K562 (cell line): ENCODE measurements around the gene MCM9. TPM values are rescaled to one million over a fixed set of nuclear protein-coding genes. Genes with fewer than 3 reads are reported as not detected.

Experiments
- C11orf30 ChIP-seq: fragments of 450-650 bp; IDR thresholded peaks from 2 replicates; pipeline ENCODE4 v1.6.1; 2016; ENCODE audit warnings: low read depth, mild to moderate bottlenecking
- CBFA2T3 ChIP-seq: fragments of 450-650 bp; IDR thresholded peaks from 2 replicates; pipeline ENCODE4 v1.6.1; 2017
- ELF2 ChIP-seq: fragments of 250-450 bp; sonication (Bioruptor Pico); IDR thresholded peaks from 2 replicates; pipeline ENCODE4 v1.5.0; 2021; ENCODE audit warnings: mild to moderate bottlenecking
- ELF4 ChIP-seq: fragments of 450-650 bp; formaldehyde crosslinking; IDR thresholded peaks from 2 replicates; pipeline ENCODE4 v1.4.0; 2022; ENCODE audit warnings: missing genetic modification characterization
- FOSL1 ChIP-seq: fragments of 200-800 bp; sonication (Bioruptor generic); conservative IDR thresholded peaks from 2 replicates; pipeline ENCODE4 v1.6.1; 2016; ENCODE audit warnings: missing genetic modification characterization, missing compliant biosample characterization
- ILK ChIP-seq: fragments of 450-650 bp; IDR thresholded peaks from 2 replicates; pipeline ENCODE4 v1.6.1; 2016; ENCODE audit warnings: missing genetic modification characterization, low read depth, mild to moderate bottlenecking, missing compliant biosample characterization, moderate library complexity, borderline replicate concordance
- NFIX ChIP-seq: fragments of 250-450 bp; sonication (Bioruptor Pico); IDR thresholded peaks from 2 replicates; pipeline ENCODE4 v1.4.0; 2020; ENCODE audit warnings: low read depth, mild to moderate bottlenecking, moderate library complexity
- RAD21 ChIP-seq, 2 experiments: fragments of 250-450 bp in 1 of 2; fragments of 450-650 bp in 1 of 2; sonication (Bioruptor Pico) in 1 of 2; formaldehyde crosslinking in 1 of 2; IDR thresholded peaks in 1 of 2; conservative IDR thresholded peaks in 1 of 2; 2 replicates each; pipeline versions ENCODE4 v1.4.0 to v1.8.0; 2020 to 2022; ENCODE audit warnings: mild to moderate bottlenecking in 2 of 2, moderate library complexity in 1 of 2
- RBFOX2 ChIP-seq: fragments of 200-400 bp; formaldehyde crosslinking; IDR thresholded peaks from 2 replicates; pipeline ENCODE4 v1.6.1; 2017; ENCODE audit warnings: low read depth, mild to moderate bottlenecking, low read length, moderate library complexity
- SMC3 ChIP-seq: conservative IDR thresholded peaks from 2 replicates; pipeline ENCODE4 v1.6.1; 2011; ENCODE audit warnings: low read depth, low read length, improper control_type of control experiment; ENCODE audit not compliant: insufficient read depth
- SP2 ChIP-seq: IDR thresholded peaks from 2 replicates; pipeline ENCODE4 v1.6.1; 2011; ENCODE audit warnings: mild to moderate bottlenecking, low read depth, low read length, moderate library complexity; ENCODE audit not compliant: poor library complexity, severe bottlenecking; ENCODE audit errors: extremely low read depth
- TRIM28 ChIP-seq: fragments of 450-650 bp; IDR thresholded peaks from 2 replicates; pipeline ENCODE4 v1.6.1; 2017
- XRCC5 ChIP-seq: fragments of 200-400 bp; formaldehyde crosslinking; IDR thresholded peaks from 2 replicates; pipeline ENCODE4 v1.6.1; 2017; ENCODE audit warnings: low read depth, mild to moderate bottlenecking, low read length
- ZKSCAN8 ChIP-seq: fragments of 200-800 bp; sonication (Bioruptor generic); IDR thresholded peaks from 2 replicates; pipeline ENCODE4 v1.6.1; 2016; ENCODE audit warnings: missing genetic modification characterization, missing compliant biosample characterization
- ZNF174 ChIP-seq: fragments of 250-450 bp; sonication (Bioruptor Pico); IDR thresholded peaks from 2 replicates; pipeline ENCODE4 v1.4.0; 2020; ENCODE audit warnings: mild to moderate bottlenecking
- ZSCAN32 ChIP-seq: fragments of 450-650 bp; formaldehyde crosslinking; IDR thresholded peaks from 2 replicates; pipeline ENCODE4 v1.4.0; 2020; ENCODE audit warnings: mild to moderate bottlenecking, moderate library complexity
- polyA plus RNA-seq, 8 experiments: library from polyadenylated mRNA; depleted of rRNA in 4 of 8; stranded (reverse) in 5 of 8; unstranded in 3 of 8; fragments of >200 nt; fragmentation: Nextera tagmentation in 2 of 8; fragmentation: Illumina TruSeq in 1 of 8; extraction: Ambion mirVana in 2 of 8; extraction: Trizol in 1 of 8; gene quantifications; 2 replicates each; pipeline versions ENCODE4 v1.2.1 to v1.2.3, GENCODE V29; 2011 to 2014; ENCODE audit warnings: inconsistent platforms in 1 of 8, missing spikeins in 1 of 8
- total RNA-seq, 7 experiments: library from RNA; depleted of rRNA in 6 of 7; stranded (reverse); fragments of >200 nt in 6 of 7; fragmentation: Illumina TruSeq in 2 of 7; extraction: Trizol in 2 of 7; gene quantifications; 2 replicates each; pipeline versions ENCODE4 v1.2.1 to v1.2.3, GENCODE V29; 2011 to 2021; ENCODE audit warnings: low replicate concordance in 1 of 7
- TF ChIP-seq, protein P1 (sequence below), 2 experiments: fragments of 250-450 bp in 1 of 2; fragments of 450-650 bp in 1 of 2; sonication (Bioruptor Pico) in 1 of 2; IDR thresholded peaks; 2 replicates each; pipeline versions ENCODE4 v1.6.1 to v1.8.0; 2016 to 2021; ENCODE audit warnings: mild to moderate bottlenecking in 2 of 2, moderate library complexity in 2 of 2, missing compliant biosample characterization in 1 of 2, missing genetic modification characterization in 1 of 2
- TF ChIP-seq, protein P2 (sequence below): sonication (generic); formaldehyde crosslinking; IDR thresholded peaks from 2 replicates; pipeline ENCODE4 v1.8.0; 2022; ENCODE audit warnings: missing genetic modification reagents, mild to moderate bottlenecking, borderline replicate concordance
- TF ChIP-seq, protein P3 (sequence below): sonication (generic); formaldehyde crosslinking; IDR thresholded peaks from 2 replicates; pipeline ENCODE4 v1.8.0; 2023; ENCODE audit warnings: mild to moderate bottlenecking, missing genetic modification reagents

MCM9 gene
- total and polyA plus RNA-seq, 9 of the 15 experiments (the other 6 are each of a cell fraction or from before 2014, with no cell fraction given) = 4.8 to 16.7 (median 11.6) TPM

DNA sequence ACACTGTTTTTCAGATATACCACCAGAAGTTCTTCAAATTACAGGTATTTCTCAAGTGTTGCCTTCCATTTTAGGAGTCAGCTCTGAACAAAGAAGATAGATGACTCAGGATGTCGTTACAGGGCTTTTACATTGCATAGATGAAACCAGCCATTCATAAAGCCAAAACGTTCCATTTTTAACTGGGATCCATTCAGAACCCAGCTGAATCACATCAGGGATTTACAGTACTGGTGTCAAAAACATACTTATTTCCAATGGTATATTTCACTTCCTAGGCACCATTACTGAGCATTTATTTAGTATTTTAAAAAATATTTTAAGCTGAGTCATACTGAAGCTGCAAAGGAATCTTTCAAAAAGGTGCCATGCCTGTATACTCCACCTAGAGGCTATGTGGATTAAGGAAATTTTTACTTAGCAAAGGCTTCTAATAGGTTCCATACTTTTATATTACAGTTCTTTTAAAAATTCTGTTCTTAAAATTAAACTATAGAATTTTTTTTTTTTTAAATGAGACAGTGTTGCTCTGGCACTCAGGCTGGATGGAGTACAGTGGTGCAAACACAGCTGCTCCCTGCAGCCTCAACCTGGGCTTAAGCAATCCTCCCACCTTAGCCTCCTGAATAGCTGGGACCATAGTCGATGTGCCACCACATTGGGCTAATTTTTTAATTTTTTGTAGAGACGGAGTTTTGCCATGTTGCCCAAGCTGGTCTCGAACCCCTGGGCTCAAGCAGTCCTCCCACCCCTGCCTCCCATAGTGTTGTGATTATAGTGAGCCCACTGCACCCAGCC is 38.4 kb downstream of the MCM9 start (continued):
- TF ChIP-seq, protein P1, sequence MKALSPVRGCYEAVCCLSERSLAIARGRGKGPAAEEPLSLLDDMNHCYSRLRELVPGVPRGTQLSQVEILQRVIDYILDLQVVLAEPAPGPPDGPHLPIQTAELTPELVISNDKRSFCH (CRISPR knock-in tag; IDR thresholded peaks at IDR 0.05) = no peak
- TF ChIP-seq, protein P1 (tag; IDR thresholded peaks at IDR 0.05) = no peak
- TF ChIP-seq CBFA2T3 = no peak; the same call in 1 of the 2 replicates
- TF ChIP-seq, protein P2, sequence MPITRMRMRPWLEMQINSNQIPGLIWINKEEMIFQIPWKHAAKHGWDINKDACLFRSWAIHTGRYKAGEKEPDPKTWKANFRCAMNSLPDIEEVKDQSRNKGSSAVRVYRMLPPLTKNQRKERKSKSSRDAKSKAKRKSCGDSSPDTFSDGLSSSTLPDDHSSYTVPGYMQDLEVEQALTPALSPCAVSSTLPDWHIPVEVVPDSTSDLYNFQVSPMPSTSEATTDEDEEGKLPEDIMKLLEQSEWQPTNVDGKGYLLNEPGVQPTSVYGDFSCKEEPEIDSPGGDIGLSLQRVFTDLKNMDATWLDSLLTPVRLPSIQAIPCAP (CRISPR knock-in tag) = no peak
- TF ChIP-seq SP2 = no peak
- no peak for TF ChIP-seq SMC3
- TF ChIP-seq ZNF174 (CRISPR knock-in tag) = no peak
- TF ChIP-seq, protein P3, sequence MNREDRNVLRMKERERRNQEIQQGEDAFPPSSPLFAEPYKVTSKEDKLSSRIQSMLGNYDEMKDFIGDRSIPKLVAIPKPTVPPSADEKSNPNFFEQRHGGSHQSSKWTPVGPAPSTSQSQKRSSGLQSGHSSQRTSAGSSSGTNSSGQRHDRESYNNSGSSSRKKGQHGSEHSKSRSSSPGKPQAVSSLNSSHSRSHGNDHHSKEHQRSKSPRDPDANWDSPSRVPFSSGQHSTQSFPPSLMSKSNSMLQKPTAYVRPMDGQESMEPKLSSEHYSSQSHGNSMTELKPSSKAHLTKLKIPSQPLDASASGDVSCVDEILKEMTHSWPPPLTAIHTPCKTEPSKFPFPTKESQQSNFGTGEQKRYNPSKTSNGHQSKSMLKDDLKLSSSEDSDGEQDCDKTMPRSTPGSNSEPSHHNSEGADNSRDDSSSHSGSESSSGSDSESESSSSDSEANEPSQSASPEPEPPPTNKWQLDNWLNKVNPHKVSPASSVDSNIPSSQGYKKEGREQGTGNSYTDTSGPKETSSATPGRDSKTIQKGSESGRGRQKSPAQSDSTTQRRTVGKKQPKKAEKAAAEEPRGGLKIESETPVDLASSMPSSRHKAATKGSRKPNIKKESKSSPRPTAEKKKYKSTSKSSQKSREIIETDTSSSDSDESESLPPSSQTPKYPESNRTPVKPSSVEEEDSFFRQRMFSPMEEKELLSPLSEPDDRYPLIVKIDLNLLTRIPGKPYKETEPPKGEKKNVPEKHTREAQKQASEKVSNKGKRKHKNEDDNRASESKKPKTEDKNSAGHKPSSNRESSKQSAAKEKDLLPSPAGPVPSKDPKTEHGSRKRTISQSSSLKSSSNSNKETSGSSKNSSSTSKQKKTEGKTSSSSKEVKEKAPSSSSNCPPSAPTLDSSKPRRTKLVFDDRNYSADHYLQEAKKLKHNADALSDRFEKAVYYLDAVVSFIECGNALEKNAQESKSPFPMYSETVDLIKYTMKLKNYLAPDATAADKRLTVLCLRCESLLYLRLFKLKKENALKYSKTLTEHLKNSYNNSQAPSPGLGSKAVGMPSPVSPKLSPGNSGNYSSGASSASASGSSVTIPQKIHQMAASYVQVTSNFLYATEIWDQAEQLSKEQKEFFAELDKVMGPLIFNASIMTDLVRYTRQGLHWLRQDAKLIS (CRISPR knock-in tag) = no peak
- no peak for TF ChIP-seq XRCC5
- peak; percentile 11 to 32; a peak in 1 of 4 replicates for TF ChIP-seq RAD21 (CRISPR knock-in tag; conservative IDR thresholded peaks at IDR 0.05 in 1 of 2, IDR thresholded peaks at IDR 0.05 in 1 of 2)
- no peak for TF ChIP-seq ZSCAN32
- no peak for TF ChIP-seq ELF2 (CRISPR knock-in tag)
- no peak for TF ChIP-seq RBFOX2
- TF ChIP-seq ZKSCAN8 (CRISPR knock-in tag) = no peak
- peak; percentile 89 for TF ChIP-seq TRIM28
- no peak for TF ChIP-seq NFIX
- TF ChIP-seq ELF4 = no peak
- peak; percentile 96 for TF ChIP-seq C11orf30
- no peak for TF ChIP-seq ILK
- TF ChIP-seq FOSL1 (tag) = peak; percentile 91
